ENCODE data around the gene PLEKHH1.

GRCh38 chr14:67500981-67501380 is 32.1 kb upstream of the PLEKHH1 start:
- TF ChIP-seq, protein P1, sequence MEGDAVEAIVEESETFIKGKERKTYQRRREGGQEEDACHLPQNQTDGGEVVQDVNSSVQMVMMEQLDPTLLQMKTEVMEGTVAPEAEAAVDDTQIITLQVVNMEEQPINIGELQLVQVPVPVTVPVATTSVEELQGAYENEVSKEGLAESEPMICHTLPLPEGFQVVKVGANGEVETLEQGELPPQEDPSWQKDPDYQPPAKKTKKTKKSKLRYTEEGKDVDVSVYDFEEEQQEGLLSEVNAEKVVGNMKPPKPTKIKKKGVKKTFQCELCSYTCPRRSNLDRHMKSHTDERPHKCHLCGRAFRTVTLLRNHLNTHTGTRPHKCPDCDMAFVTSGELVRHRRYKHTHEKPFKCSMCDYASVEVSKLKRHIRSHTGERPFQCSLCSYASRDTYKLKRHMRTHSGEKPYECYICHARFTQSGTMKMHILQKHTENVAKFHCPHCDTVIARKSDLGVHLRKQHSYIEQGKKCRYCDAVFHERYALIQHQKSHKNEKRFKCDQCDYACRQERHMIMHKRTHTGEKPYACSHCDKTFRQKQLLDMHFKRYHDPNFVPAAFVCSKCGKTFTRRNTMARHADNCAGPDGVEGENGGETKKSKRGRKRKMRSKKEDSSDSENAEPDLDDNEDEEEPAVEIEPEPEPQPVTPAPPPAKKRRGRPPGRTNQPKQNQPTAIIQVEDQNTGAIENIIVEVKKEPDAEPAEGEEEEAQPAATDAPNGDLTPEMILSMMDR (IDR thresholded peaks at IDR 0.05), result no peak
- TF ChIP-seq POLR2A (IDR thresholded peaks at IDR 0.05), result no peak

Measured in testis (tissue), 2 donors.